ENCODE results near the gene EIF1B.

EIF1B gene

GRCh38 chr3:40294434-40294833, 15.1 kb upstream of the EIF1B start:
- no peaks in the 10 kb centered on the region for H3K27me3 ChIP-seq (ENCODE audit: low read depth)
- peaks cover 9% of the 10 kb centered on the region for H3K4me1 ChIP-seq
- in situ Hi-C loops (cut with MboI; ENCODE audit: low sequenced_read_pairs) = no loop called here
- DNase-seq (ENCODE audit: low spot score in 2 of 2) = no peak
- no peaks in the 10 kb centered on the region for H3K9me3 ChIP-seq
- no peaks in the 10 kb centered on the region for H3K36me3 ChIP-seq (replicated peaks)
- no peak overlapping the region for H3K4me3 ChIP-seq

- H3K27me3 ChIP-seq (ENCODE audit: low read depth) = no peaks in the 10 kb centered on the region
- no peaks in the 10 kb centered on the region for H3K36me3 ChIP-seq (replicated peaks)
- no peak overlapping the region for H3K4me3 ChIP-seq
- in situ Hi-C loops (cut with MboI; ENCODE audit: low sequenced_read_pairs) = no loop called here
- no peak for DNase-seq (ENCODE audit: low spot score in 2 of 2)
- no peaks in the 10 kb centered on the region for H3K9me3 ChIP-seq
- peaks cover 2% of the 10 kb centered on the region for H3K4me1 ChIP-seq
Measured at GRCh38 chr3:40298075-40298474, 11.4 kb upstream of the EIF1B start.

GRCh38 chr3:40299130-40299720, 10.3 kb upstream of the EIF1B start:
- Histone ChIP-seq H3K27me3 (ENCODE audit: low read depth) (no peaks in the 10 kb centered on the region), H3K36me3 (replicated peaks) (no peaks in the 10 kb centered on the region), H3K9me3 (no peaks in the 10 kb centered on the region), H3K4me1 (no peaks in the 10 kb centered on the region), H3K4me3 (no peak overlapping the region)
- DNase-seq (ENCODE audit: low spot score in 2 of 2) = no peak
- in situ Hi-C loops (cut with MboI; ENCODE audit: low sequenced_read_pairs) = no loop called here

GRCh38 chr3:40299721-40300335, 9.7 kb upstream of the EIF1B start:
- in situ Hi-C loops (cut with MboI; ENCODE audit: low sequenced_read_pairs) = loop anchor here (25.0 kb wide), 2 partner anchors 763 to 863 kb away; no protein-coding TSS in a partner anchor
- no peaks in the 10 kb centered on the region for H3K36me3 ChIP-seq (replicated peaks)
- no peak overlapping the region for H3K4me3 ChIP-seq
- no peaks in the 10 kb centered on the region for H3K9me3 ChIP-seq
- no peak for DNase-seq (ENCODE audit: low spot score in 2 of 2)
- no peaks in the 10 kb centered on the region for H3K4me1 ChIP-seq
- H3K27me3 ChIP-seq (ENCODE audit: low read depth) = no peaks in the 10 kb centered on the region

GRCh38 chr3:40302784-40303183, 6.7 kb upstream of the EIF1B start:
- in situ Hi-C loops (cut with MboI; ENCODE audit: low sequenced_read_pairs) = loop anchor here (25.0 kb wide), 2 partner anchors 765 to 865 kb away; no protein-coding TSS in a partner anchor
- no peaks in the 10 kb centered on the region for H3K4me1 ChIP-seq
- H3K9me3 ChIP-seq = no peaks in the 10 kb centered on the region
- no peak for DNase-seq (ENCODE audit: low spot score in 2 of 2)
- H3K36me3 ChIP-seq (replicated peaks) = no peaks in the 10 kb centered on the region
- no peaks in the 10 kb centered on the region for H3K27me3 ChIP-seq (ENCODE audit: low read depth)
- no peak overlapping the region for H3K4me3 ChIP-seq

- no peak for DNase-seq (ENCODE audit: low spot score in 2 of 2)
- Histone ChIP-seq H3K4me3 (no peak overlapping the region), H3K9me3 (no peaks in the 10 kb centered on the region), H3K27me3 (ENCODE audit: low read depth) (no peaks in the 10 kb centered on the region), H3K36me3 (replicated peaks) (no peaks in the 10 kb centered on the region), H3K4me1 (peaks cover 3% of the 10 kb centered on the region)
- in situ Hi-C loops (cut with MboI; ENCODE audit: low sequenced_read_pairs) = loop anchor here (25.0 kb wide), 2 partner anchors 767 to 867 kb away; no protein-coding TSS in a partner anchor
Measured at GRCh38 chr3:40304352-40304751, 5.2 kb upstream of the EIF1B start.

GRCh38 chr3:40306336-40306735, 3.2 kb upstream of the EIF1B start:
- DNase-seq (ENCODE audit: low spot score in 2 of 2) = no peak
- no peaks in the 10 kb centered on the region for H3K27me3 ChIP-seq (ENCODE audit: low read depth)
- H3K4me1 ChIP-seq = peaks cover 8% of the 10 kb centered on the region
- in situ Hi-C loops (cut with MboI; ENCODE audit: low sequenced_read_pairs) = loop anchor here (25.0 kb wide), 2 partner anchors 769 to 869 kb away; no protein-coding TSS in a partner anchor
- H3K4me3 ChIP-seq = no peak overlapping the region
- H3K36me3 ChIP-seq (replicated peaks) = peaks cover 3% of the 10 kb centered on the region
- no peaks in the 10 kb centered on the region for H3K9me3 ChIP-seq

GRCh38 chr3:40307176-40307575, 2.3 kb upstream of the EIF1B start:
- Histone ChIP-seq H3K4me1 (peaks cover 10% of the 10 kb centered on the region), H3K9me3 (no peaks in the 10 kb centered on the region), H3K36me3 (replicated peaks) (peaks cover 12% of the 10 kb centered on the region), H3K4me3 (no peak overlapping the region), H3K27me3 (ENCODE audit: low read depth) (no peaks in the 10 kb centered on the region)
- DNase-seq (ENCODE audit: low spot score in 2 of 2) = no peak
- in situ Hi-C loops (cut with MboI; ENCODE audit: low sequenced_read_pairs) = loop anchor here (25.0 kb wide), 2 partner anchors 770 to 870 kb away; no protein-coding TSS in a partner anchor

GRCh38 chr3:40308725-40309417, 636 bp upstream of the EIF1B start:
- no peak for DNase-seq (ENCODE audit: low spot score in 2 of 2)

GRCh38 chr3:40309925-40310695, 603 bp downstream of the EIF1B start:
- Histone ChIP-seq H3K36me3 (replicated peaks) (peaks cover 24% of the 10 kb centered on the region), H3K4me1 (peaks cover 19% of the 10 kb centered on the region), H3K27me3 (ENCODE audit: low read depth) (no peaks in the 10 kb centered on the region), H3K9me3 (no peaks in the 10 kb centered on the region), H3K4me3 (peak overlapping the region; percentile 92)
- DNase-seq (ENCODE audit: low spot score in 2 of 2) = peak in 1 of 2 experiments; percentile 48
- in situ Hi-C loops (cut with MboI; ENCODE audit: low sequenced_read_pairs) = loop anchor here (25.0 kb wide), 2 partner anchors 773 to 873 kb away; no protein-coding TSS in a partner anchor

More at GRCh38 chr3:40308725-40309417, 636 bp upstream of the EIF1B start:
- Histone ChIP-seq H3K27me3 (ENCODE audit: low read depth) (no peaks in the 10 kb centered on the region), H3K4me1 (peaks cover 10% of the 10 kb centered on the region), H3K9me3 (no peaks in the 10 kb centered on the region), H3K36me3 (replicated peaks) (peaks cover 24% of the 10 kb centered on the region), H3K4me3 (peak overlapping the region; percentile 92)
- in situ Hi-C loops (cut with MboI; ENCODE audit: low sequenced_read_pairs) = loop anchor here (25.0 kb wide), 2 partner anchors 772 to 872 kb away; no protein-coding TSS in a partner anchor

GRCh38 chr3:40310705-40311104, 1.2 kb downstream of the EIF1B start:
- in situ Hi-C loops (cut with MboI; ENCODE audit: low sequenced_read_pairs) = loop anchor here (25.0 kb wide), 2 partner anchors 773 to 873 kb away; no protein-coding TSS in a partner anchor
- Histone ChIP-seq H3K4me3 (peak overlapping the region; percentile 92), H3K27me3 (ENCODE audit: low read depth) (no peaks in the 10 kb centered on the region), H3K9me3 (no peaks in the 10 kb centered on the region), H3K4me1 (peaks cover 19% of the 10 kb centered on the region), H3K36me3 (replicated peaks) (peaks cover 24% of the 10 kb centered on the region)
- DNase-seq (ENCODE audit: low spot score in 2 of 2) = peak in 1 of 2 experiments; percentile 19

- Histone ChIP-seq H3K4me1 (peaks cover 19% of the 10 kb centered on the region), H3K9me3 (no peaks in the 10 kb centered on the region), H3K4me3 (no peak overlapping the region), H3K27me3 (ENCODE audit: low read depth) (no peaks in the 10 kb centered on the region), H3K36me3 (replicated peaks) (peaks cover 24% of the 10 kb centered on the region)
- no peak for DNase-seq (ENCODE audit: low spot score in 2 of 2)
- in situ Hi-C loops (cut with MboI; ENCODE audit: low sequenced_read_pairs) = loop anchor here (25.0 kb wide), 2 partner anchors 775 to 875 kb away; no protein-coding TSS in a partner anchor
Measured at GRCh38 chr3:40312661-40313226, 3.2 kb downstream of the EIF1B start.
